Liver (tissue), 3 donors: ENCODE results near the gene FAM83B.

Experiments
- FOXA1 ChIP-seq: IDR thresholded peaks from 2 replicates; pipeline ENCODE4 v1.6.1; 2016; ENCODE audit warnings: antibody characterized with exemption
- GABPA ChIP-seq, 2 donors: IDR thresholded peaks in 1 of 2; conservative IDR thresholded peaks in 1 of 2; 2 replicates each; pipeline ENCODE4 v1.6.1; 2016; ENCODE audit warnings: antibody characterized with exemption in 2 of 2, mild to moderate bottlenecking in 1 of 2, moderate library complexity in 1 of 2
- JUND ChIP-seq, 2 donors: IDR thresholded peaks; 2 replicates each; pipeline ENCODE4 v1.6.1; 2016; ENCODE audit warnings: antibody characterized with exemption in 2 of 2
- NR2F2 ChIP-seq: IDR thresholded peaks from 2 replicates; pipeline ENCODE4 v1.6.1; 2016; ENCODE audit warnings: antibody characterized with exemption
- RAD21 ChIP-seq, 2 donors: IDR thresholded peaks; 2 replicates each; pipeline ENCODE4 v1.6.1; 2016; ENCODE audit warnings: antibody characterized with exemption in 2 of 2, mild to moderate bottlenecking in 2 of 2
- RXRA ChIP-seq, 2 donors: IDR thresholded peaks; 2 replicates each; pipeline ENCODE4 v1.6.1; 2017 to 2018; ENCODE audit warnings: antibody characterized with exemption in 2 of 2, mild to moderate bottlenecking in 1 of 2
- SP1 ChIP-seq: IDR thresholded peaks from 2 replicates; pipeline ENCODE4 v1.6.1; 2018; ENCODE audit warnings: antibody characterized with exemption, mild to moderate bottlenecking
- TAF1 ChIP-seq: conservative IDR thresholded peaks from 2 replicates; pipeline ENCODE4 v1.6.1; 2016; ENCODE audit warnings: antibody characterized with exemption, mild to moderate bottlenecking
- YY1 ChIP-seq: IDR thresholded peaks from 2 replicates; pipeline ENCODE4 v1.6.1; 2016; ENCODE audit warnings: antibody characterized with exemption, mild to moderate bottlenecking
- ZBTB33 ChIP-seq: IDR thresholded peaks from 2 replicates; pipeline ENCODE4 v1.6.1; 2016; ENCODE audit warnings: antibody characterized with exemption
- TF ChIP-seq, protein P1 (sequence below): fragments of 150-350 bp; IDR thresholded peaks from 2 replicates; pipeline ENCODE4 v1.5.1; 2017; ENCODE audit warnings: improper control_type of control experiment, low read depth, low read length; ENCODE audit not compliant: missing input control
- TF ChIP-seq, protein P2 (sequence below): IDR thresholded peaks from 2 replicates; pipeline ENCODE4 v1.6.1; 2016; ENCODE audit warnings: antibody characterized with exemption, mild to moderate bottlenecking
- TF ChIP-seq, protein P3 (sequence below): IDR thresholded peaks from 2 replicates; pipeline ENCODE4 v1.6.1; 2016; ENCODE audit warnings: antibody characterized with exemption
- donor health status: healthy.
- donor health status: healthy.

DNA sequence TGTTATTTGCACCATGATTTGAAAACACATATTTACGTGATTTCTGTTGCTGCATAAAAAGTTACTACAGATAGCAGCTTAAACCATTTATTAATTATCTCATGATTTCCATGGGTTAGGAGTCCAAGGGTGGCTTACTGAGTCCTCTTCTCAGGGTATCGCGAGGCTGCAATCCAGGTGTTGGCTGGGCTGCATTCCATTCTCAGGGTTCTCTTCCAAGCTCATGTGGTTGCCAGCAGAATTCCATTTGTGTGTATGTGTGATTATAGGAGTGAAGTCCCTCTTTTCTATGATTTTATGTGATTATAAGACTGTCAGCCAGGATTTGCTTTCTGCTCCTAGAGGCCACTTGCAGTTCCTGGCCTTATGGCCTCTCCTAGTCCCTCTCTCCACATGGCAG is 135.1 kb downstream of the FAM83B start:
- TF ChIP-seq, protein P1, sequence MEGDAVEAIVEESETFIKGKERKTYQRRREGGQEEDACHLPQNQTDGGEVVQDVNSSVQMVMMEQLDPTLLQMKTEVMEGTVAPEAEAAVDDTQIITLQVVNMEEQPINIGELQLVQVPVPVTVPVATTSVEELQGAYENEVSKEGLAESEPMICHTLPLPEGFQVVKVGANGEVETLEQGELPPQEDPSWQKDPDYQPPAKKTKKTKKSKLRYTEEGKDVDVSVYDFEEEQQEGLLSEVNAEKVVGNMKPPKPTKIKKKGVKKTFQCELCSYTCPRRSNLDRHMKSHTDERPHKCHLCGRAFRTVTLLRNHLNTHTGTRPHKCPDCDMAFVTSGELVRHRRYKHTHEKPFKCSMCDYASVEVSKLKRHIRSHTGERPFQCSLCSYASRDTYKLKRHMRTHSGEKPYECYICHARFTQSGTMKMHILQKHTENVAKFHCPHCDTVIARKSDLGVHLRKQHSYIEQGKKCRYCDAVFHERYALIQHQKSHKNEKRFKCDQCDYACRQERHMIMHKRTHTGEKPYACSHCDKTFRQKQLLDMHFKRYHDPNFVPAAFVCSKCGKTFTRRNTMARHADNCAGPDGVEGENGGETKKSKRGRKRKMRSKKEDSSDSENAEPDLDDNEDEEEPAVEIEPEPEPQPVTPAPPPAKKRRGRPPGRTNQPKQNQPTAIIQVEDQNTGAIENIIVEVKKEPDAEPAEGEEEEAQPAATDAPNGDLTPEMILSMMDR, result no peak
- TF ChIP-seq, protein P2, sequence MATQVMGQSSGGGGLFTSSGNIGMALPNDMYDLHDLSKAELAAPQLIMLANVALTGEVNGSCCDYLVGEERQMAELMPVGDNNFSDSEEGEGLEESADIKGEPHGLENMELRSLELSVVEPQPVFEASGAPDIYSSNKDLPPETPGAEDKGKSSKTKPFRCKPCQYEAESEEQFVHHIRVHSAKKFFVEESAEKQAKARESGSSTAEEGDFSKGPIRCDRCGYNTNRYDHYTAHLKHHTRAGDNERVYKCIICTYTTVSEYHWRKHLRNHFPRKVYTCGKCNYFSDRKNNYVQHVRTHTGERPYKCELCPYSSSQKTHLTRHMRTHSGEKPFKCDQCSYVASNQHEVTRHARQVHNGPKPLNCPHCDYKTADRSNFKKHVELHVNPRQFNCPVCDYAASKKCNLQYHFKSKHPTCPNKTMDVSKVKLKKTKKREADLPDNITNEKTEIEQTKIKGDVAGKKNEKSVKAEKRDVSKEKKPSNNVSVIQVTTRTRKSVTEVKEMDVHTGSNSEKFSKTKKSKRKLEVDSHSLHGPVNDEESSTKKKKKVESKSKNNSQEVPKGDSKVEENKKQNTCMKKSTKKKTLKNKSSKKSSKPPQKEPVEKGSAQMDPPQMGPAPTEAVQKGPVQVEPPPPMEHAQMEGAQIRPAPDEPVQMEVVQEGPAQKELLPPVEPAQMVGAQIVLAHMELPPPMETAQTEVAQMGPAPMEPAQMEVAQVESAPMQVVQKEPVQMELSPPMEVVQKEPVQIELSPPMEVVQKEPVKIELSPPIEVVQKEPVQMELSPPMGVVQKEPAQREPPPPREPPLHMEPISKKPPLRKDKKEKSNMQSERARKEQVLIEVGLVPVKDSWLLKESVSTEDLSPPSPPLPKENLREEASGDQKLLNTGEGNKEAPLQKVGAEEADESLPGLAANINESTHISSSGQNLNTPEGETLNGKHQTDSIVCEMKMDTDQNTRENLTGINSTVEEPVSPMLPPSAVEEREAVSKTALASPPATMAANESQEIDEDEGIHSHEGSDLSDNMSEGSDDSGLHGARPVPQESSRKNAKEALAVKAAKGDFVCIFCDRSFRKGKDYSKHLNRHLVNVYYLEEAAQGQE, result no peak
- TF ChIP-seq TAF1 (no peak), FOXA1 (no peak), SP1 (no peak), ZBTB33 (no peak), YY1 (no peak), GABPA (IDR thresholded peaks at IDR 0.05 in 1 of 2, conservative IDR thresholded peaks at IDR 0.05 in 1 of 2) (no peak), JUND (IDR thresholded peaks at IDR 0.05) (no peak), RXRA (IDR thresholded peaks at IDR 0.05) (no peak), NR2F2 (no peak), RAD21 (IDR thresholded peaks at IDR 0.05) (no peak)
- TF ChIP-seq, protein P3, sequence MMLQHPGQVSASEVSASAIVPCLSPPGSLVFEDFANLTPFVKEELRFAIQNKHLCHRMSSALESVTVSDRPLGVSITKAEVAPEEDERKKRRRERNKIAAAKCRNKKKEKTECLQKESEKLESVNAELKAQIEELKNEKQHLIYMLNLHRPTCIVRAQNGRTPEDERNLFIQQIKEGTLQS, result no peak
